Endodermal cell (in vitro differentiated cells): ENCODE measurements around the gene MAP3K20. TPM values are rescaled to one million over a fixed set of nuclear protein-coding genes. Genes with fewer than 3 reads are reported as not detected.
A peak's percentile ranks its signal among the peaks of the same experiment; 100 is the strongest.

Experiments used
- DNase-seq: peaks from one replicate; pipeline ENCODE4 v3.0.0-alpha.2; 2017
- H3K27ac ChIP-seq: 2 replicates; pipeline ENCODE4 v1.5.1; 2013; ENCODE audit warnings: mild to moderate bottlenecking, low read depth, low read length, moderate library complexity
- H3K27me3 ChIP-seq: 2 replicates; pipeline ENCODE4 v1.6.1; 2013; ENCODE audit warnings: mild to moderate bottlenecking, low read length, moderate library complexity; ENCODE audit not compliant: insufficient read depth, control insufficient read depth, poor library complexity, severe bottlenecking
- H3K36me3 ChIP-seq: 2 replicates; pipeline ENCODE4 v1.7.0; 2013; ENCODE audit warnings: mild to moderate bottlenecking, low read length, moderate library complexity; ENCODE audit not compliant: control insufficient read depth, insufficient read depth
- H3K4me1 ChIP-seq: one replicate; pipeline ENCODE4 v1.7.0; 2013; ENCODE audit warnings: low read length; ENCODE audit not compliant: control insufficient read depth, insufficient read depth
- H3K4me3 ChIP-seq: 2 replicates; pipeline ENCODE4 v1.5.1; 2013; ENCODE audit warnings: mild to moderate bottlenecking, low read length, moderate library complexity
- H3K9ac ChIP-seq: 2 replicates; pipeline ENCODE4 v1.6.1; 2013; ENCODE audit warnings: mild to moderate bottlenecking, low read length, moderate library complexity; ENCODE audit not compliant: poor library complexity, severe bottlenecking; ENCODE audit errors: extremely low read depth
- H3K9me3 ChIP-seq: 2 replicates; pipeline ENCODE4 v1.6.1; 2013; ENCODE audit warnings: mild to moderate bottlenecking, low read length, moderate library complexity; ENCODE audit not compliant: control insufficient read depth
- H3K27ac Mint-ChIP-seq: 2 replicates; pipeline ENCODE4 v1.8.0; 2020; ENCODE audit warnings: mixed read lengths
- H3K27me3 Mint-ChIP-seq: 2 replicates; pipeline ENCODE4 v1.8.0; 2021; ENCODE audit warnings: mild to moderate bottlenecking, mixed read lengths; ENCODE audit not compliant: insufficient read depth
- H3K36me3 Mint-ChIP-seq: 2 replicates; pipeline ENCODE4 v1.8.0; 2020; ENCODE audit warnings: low read depth, mixed read lengths
- H3K4me1 Mint-ChIP-seq: 2 replicates; pipeline ENCODE4 v1.8.0; 2020; ENCODE audit warnings: mixed read lengths
- H3K4me3 Mint-ChIP-seq: 2 replicates; pipeline ENCODE4 v1.8.0; 2020; ENCODE audit warnings: mild to moderate bottlenecking, moderate library complexity, mixed read lengths
- H3K9me3 Mint-ChIP-seq: 2 replicates; pipeline ENCODE4 v1.8.0; 2020; ENCODE audit warnings: mild to moderate bottlenecking, mixed read lengths
- WGBS, 2 experiments: methylation state at CpG; one replicate each; pipeline versions ENCODE4 v1.1.5 to v1.1.7; 2013; ENCODE audit warnings: missing lambda C conversion rate in 2 of 2, mixed read lengths in 1 of 2; ENCODE audit not compliant: insufficient coverage in 1 of 2, insufficient read length in 1 of 2; 5-methylcytosine and 5-hydroxymethylcytosine counted together
- total RNA-seq, 2 donors: library from RNA; stranded (reverse); fragmentation: NEBNext Ultra II Directional in 1 of 2; extraction: Animal tissue kit (Norgen Biotek cat#: 25700) in 1 of 2; gene quantifications; 2 replicates in 1 of 2; 3 replicates in 1 of 2; pipeline ENCODE4 v1.2.1, GENCODE V29; 2021
- TF ChIP-seq, protein P1 (sequence below): fragments of 200-600 bp; sonication (generic); conservative IDR thresholded peaks from 2 replicates; pipeline ENCODE4 v1.5.0; 2021; ENCODE audit warnings: antibody characterized with exemption, mild to moderate bottlenecking

The MAP3K20 gene
- total RNA-seq, 2 donors from 2014 or later: 29.4 to 29.9 TPM

DNA sequence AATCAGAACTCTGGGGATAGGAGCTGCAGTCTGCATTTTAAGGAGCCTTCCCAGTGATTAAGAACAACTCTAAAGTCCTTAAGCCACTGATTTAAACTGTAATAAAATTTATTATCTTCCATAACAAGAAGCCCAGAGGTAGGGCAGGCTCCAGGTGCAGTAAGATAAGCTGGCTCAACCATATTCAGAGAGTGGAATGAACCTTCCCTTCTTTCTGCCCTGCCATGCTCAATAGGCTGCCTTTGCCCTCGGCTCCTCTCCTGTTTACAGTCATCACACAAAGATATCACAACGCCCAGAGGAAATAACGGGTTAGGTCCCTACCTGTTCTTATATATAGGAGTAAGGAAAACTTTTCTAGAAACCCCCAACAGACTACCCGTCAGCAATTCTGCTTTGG is 188.5 kb downstream of the MAP3K20 start:
- DNase-seq: no peak
- no peaks in the 10 kb centered on the region for H3K27me3 ChIP-seq
- no peaks in the 10 kb centered on the region for H3K27me3 Mint-ChIP-seq
- no peaks in the 10 kb centered on the region for H3K9me3 ChIP-seq
- H3K9ac ChIP-seq: no peak overlapping the region
- H3K4me3 ChIP-seq: no peak overlapping the region
- no peak overlapping the region for H3K27ac Mint-ChIP-seq
- H3K4me1 ChIP-seq: no peaks in the 10 kb centered on the region
- no peaks in the 10 kb centered on the region for H3K9me3 Mint-ChIP-seq
- TF ChIP-seq, protein P1, sequence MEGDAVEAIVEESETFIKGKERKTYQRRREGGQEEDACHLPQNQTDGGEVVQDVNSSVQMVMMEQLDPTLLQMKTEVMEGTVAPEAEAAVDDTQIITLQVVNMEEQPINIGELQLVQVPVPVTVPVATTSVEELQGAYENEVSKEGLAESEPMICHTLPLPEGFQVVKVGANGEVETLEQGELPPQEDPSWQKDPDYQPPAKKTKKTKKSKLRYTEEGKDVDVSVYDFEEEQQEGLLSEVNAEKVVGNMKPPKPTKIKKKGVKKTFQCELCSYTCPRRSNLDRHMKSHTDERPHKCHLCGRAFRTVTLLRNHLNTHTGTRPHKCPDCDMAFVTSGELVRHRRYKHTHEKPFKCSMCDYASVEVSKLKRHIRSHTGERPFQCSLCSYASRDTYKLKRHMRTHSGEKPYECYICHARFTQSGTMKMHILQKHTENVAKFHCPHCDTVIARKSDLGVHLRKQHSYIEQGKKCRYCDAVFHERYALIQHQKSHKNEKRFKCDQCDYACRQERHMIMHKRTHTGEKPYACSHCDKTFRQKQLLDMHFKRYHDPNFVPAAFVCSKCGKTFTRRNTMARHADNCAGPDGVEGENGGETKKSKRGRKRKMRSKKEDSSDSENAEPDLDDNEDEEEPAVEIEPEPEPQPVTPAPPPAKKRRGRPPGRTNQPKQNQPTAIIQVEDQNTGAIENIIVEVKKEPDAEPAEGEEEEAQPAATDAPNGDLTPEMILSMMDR: no peak
- peaks cover 18% of the 10 kb centered on the region for H3K4me1 Mint-ChIP-seq
- no peak overlapping the region for H3K27ac ChIP-seq
- H3K4me3 Mint-ChIP-seq: no peak overlapping the region
- peaks cover 14% of the 10 kb centered on the region for H3K36me3 ChIP-seq
- H3K36me3 Mint-ChIP-seq: peaks cover 45% of the 10 kb centered on the region
- WGBS, 2 experiments: 86% methylated on average over 3 of the region's 4 CpGs; no CpG with 5 or more reads in 1 of the 2 experiments

DNA sequence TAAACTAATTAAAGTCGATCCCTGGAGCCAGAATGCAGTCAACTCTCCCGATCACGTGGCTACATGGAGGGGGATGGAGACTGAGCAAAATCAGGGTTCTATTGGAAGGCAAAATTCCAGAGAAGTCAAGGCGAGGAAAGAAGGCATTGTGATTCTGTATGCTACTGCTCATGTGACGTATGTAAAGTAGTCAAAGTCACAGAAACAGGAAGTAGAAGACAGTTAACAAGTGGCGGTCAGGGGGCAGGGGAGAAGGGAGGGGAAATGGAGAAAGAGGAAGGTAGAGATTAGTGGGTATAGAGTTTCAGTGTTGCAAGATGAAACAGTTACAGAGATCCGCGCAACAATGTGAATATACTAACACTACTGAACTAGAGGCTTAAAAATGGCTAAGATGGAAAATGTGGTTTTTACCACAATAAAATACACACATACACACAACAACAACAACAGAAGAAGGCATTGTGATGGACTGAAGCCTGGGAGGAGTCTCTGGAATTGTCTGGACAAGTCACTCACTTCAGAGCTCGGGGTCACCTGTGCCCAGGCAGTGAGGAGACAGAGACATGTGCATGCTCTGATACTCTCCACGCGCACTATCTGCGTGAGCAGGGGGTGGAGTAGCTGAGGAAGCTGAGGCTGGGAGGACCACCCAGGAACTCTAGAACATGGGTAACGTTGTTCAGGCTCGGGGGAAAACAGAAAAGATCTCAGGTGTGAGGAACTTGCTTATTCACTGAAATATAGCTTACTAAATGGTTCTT is 189.1 kb downstream of the MAP3K20 start:
- no peak overlapping the region for H3K27ac Mint-ChIP-seq
- H3K27me3 Mint-ChIP-seq: no peaks in the 10 kb centered on the region
- Histone ChIP-seq H3K9me3 (no peaks in the 10 kb centered on the region), H3K27me3 (no peaks in the 10 kb centered on the region), H3K4me3 (no peak overlapping the region), H3K4me1 (no peaks in the 10 kb centered on the region), H3K9ac (no peak overlapping the region), H3K27ac (no peak overlapping the region), H3K36me3 (peaks cover 14% of the 10 kb centered on the region)
- peaks cover 18% of the 10 kb centered on the region for H3K4me1 Mint-ChIP-seq
- DNase-seq: peak; percentile 51
- no peak overlapping the region for H3K4me3 Mint-ChIP-seq
- H3K9me3 Mint-ChIP-seq: no peaks in the 10 kb centered on the region
- 81 to 87% methylated on average over 10 to 14 of the region's 14 CpGs for WGBS, 2 experiments
- H3K36me3 Mint-ChIP-seq: peaks cover 39% of the 10 kb centered on the region
- TF ChIP-seq, protein P1: no peak

DNA sequence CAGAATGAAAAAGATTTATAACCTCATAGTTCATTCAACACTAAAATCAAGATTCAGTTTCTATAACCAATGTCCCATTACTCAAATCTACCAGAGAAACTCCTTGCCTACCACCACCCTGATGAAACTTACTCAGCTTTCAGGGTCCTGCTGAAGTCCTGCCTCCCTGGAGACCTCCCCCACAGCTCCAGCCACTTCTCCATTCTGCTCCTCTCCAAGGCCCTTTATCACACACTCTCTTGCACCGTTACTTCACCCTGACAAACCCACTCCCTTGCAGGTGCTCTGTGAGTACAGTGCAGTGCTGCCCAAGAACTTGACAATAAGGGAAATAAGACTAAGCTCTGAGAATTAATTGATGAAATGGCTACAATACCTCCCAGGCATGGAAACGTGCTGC is 195.5 kb downstream of the MAP3K20 start:
- peaks cover 4% of the 10 kb centered on the region for H3K9me3 Mint-ChIP-seq
- WGBS, 2 experiments: 92 to 100% methylated on average over 1 to 2 of the region's 2 CpGs
- H3K36me3 Mint-ChIP-seq: peaks cover 8% of the 10 kb centered on the region
- Histone ChIP-seq H3K9ac (no peak overlapping the region), H3K27ac (no peak overlapping the region), H3K4me1 (no peaks in the 10 kb centered on the region), H3K36me3 (peaks cover 3% of the 10 kb centered on the region), H3K4me3 (no peak overlapping the region), H3K9me3 (peaks cover 7% of the 10 kb centered on the region), H3K27me3 (no peaks in the 10 kb centered on the region)
- TF ChIP-seq, protein P1: no peak
- H3K4me1 Mint-ChIP-seq: peaks cover 24% of the 10 kb centered on the region
- DNase-seq: no peak
- no peaks in the 10 kb centered on the region for H3K27me3 Mint-ChIP-seq
- no peak overlapping the region for H3K27ac Mint-ChIP-seq
- H3K4me3 Mint-ChIP-seq: no peak overlapping the region
